NB4 (cell line): ENCODE results near the gene ADD1.

Experiments used
- CTCF ChIP-seq: IDR thresholded peaks from one replicate; pipeline ENCODE4 v1.5.1; 2012; ENCODE audit warnings: low read depth, low read length
- MAX ChIP-seq: IDR thresholded peaks from 2 replicates; pipeline ENCODE4 v1.6.1; 2011; ENCODE audit warnings: low read depth, low read length
- MYC ChIP-seq: IDR thresholded peaks from 2 replicates; pipeline ENCODE4 v1.6.1; 2011; ENCODE audit warnings: low read depth, low read length

- TF ChIP-seq CTCF (no peak), MAX (no peak), MYC (no peak)
Observed at GRCh38 chr4:2874861-2875260, 31.2 kb downstream of the ADD1 start.
